22Rv1 (cell line): ENCODE results near the gene TM7SF2.

Source experiments
- H3K27ac ChIP-seq: fragments of 450-650 bp; 2 replicates; pipeline ENCODE4 v1.5.1; 2017
- CTCF ChIP-seq: fragments of 450-650 bp; IDR thresholded peaks from 2 replicates; pipeline ENCODE4 v1.5.1; 2017; ENCODE audit warnings: mild to moderate bottlenecking
- ZFX ChIP-seq: fragments of 450-650 bp; IDR thresholded peaks from 2 replicates; pipeline ENCODE4 v1.6.1; 2017; ENCODE audit warnings: antibody characterized with exemption, borderline replicate concordance

TM7SF2 gene

GRCh38 chr11:65110354-65110861 lies 1.3 kb upstream of the TM7SF2 start:
- peak overlapping the region; percentile 99 for H3K27ac ChIP-seq
- TF ChIP-seq CTCF (peak; percentile 96), ZFX (no peak)

GRCh38 chr11:65111159-65111743 lies 421 bp upstream of the TM7SF2 start:
- TF ChIP-seq ZFX = no peak
- no peak for TF ChIP-seq CTCF
- H3K27ac ChIP-seq = peak overlapping the region; percentile 99

GRCh38 chr11:65112546-65113360 lies 1.1 kb downstream of the TM7SF2 start:
- no peak for TF ChIP-seq ZFX
- peak; percentile 98 for TF ChIP-seq CTCF
- H3K27ac ChIP-seq = peak overlapping the region; percentile 99

GRCh38 chr11:65113361-65113756 lies 1.7 kb downstream of the TM7SF2 start:
- peak overlapping the region; percentile 99 for H3K27ac ChIP-seq
- TF ChIP-seq ZFX (no peak), CTCF (no peak)

GRCh38 chr11:65113839-65114238 lies 2.2 kb downstream of the TM7SF2 start:
- TF ChIP-seq CTCF (no peak), ZFX (no peak)
- peak overlapping the region; percentile 99 for H3K27ac ChIP-seq

- H3K27ac ChIP-seq = peak overlapping the region; percentile 99
- no peak for TF ChIP-seq ZFX
- TF ChIP-seq CTCF = no peak
Observed at GRCh38 chr11:65114538-65115171, 3.0 kb downstream of the TM7SF2 start.
